Measurements from ENCODE around the gene OPA1. TPM values are rescaled to one million over a fixed set of nuclear protein-coding genes. Genes with fewer than 3 reads are reported as not detected.
A peak's percentile ranks its signal among the peaks of the same experiment; 100 is the strongest.

Gene OPA1
- total RNA-seq, 4 donors from 2014 or later = 45.3 to 78.8 (median 48.7) TPM

- Histone ChIP-seq H3K4me3 (replicated peaks in 1 of 3) (no peak overlapping the region), H3K9me3 (no peaks in the 10 kb centered on the region), H3K27ac (no peak overlapping the region), H3K36me3 (no peaks in the 10 kb centered on the region), H3K4me1 (no peaks in the 10 kb centered on the region), H3K27me3 (no peaks in the 10 kb centered on the region)
- WGBS, 2 donors = 80 to 86% methylated on average over 8 of the region's 8 CpGs
- DNase-seq = no peak
- intact Hi-C loops (cut with DNase I) = no loop called here
- no peak for TF ChIP-seq CTCF (IDR thresholded peaks at IDR 0.05)
- TF ChIP-seq POLR2A (IDR thresholded peaks at IDR 0.05) = no peak
These were observed 118.1 kb downstream of the OPA1 start for GRCh38 chr3:193711166-193711485.

- no peaks in the 10 kb centered on the region for H3K9me3 ChIP-seq
- DNase-seq = no peak
These were observed 118.5 kb downstream of the OPA1 start for GRCh38 chr3:193711523-193711963.

GRCh38 chr3:193711964-193712598 is 119.1 kb downstream of the OPA1 start:
- no peaks in the 10 kb centered on the region for H3K27me3 ChIP-seq
- H3K36me3 ChIP-seq = no peaks in the 10 kb centered on the region
- TF ChIP-seq CTCF (IDR thresholded peaks at IDR 0.05) = no peak
- no peak for TF ChIP-seq POLR2A (IDR thresholded peaks at IDR 0.05)
- no peaks in the 10 kb centered on the region for H3K4me1 ChIP-seq
- no peak overlapping the region for H3K4me3 ChIP-seq (replicated peaks in 1 of 3)
- 69 to 72% methylated on average over 19 of the region's 19 CpGs for WGBS, 2 donors
- H3K9me3 ChIP-seq = no peaks in the 10 kb centered on the region
- H3K27ac ChIP-seq = no peak overlapping the region
- DNase-seq = peak in 1 of 2 donors; percentile 3
- intact Hi-C loops (cut with DNase I) = no loop called here

More at GRCh38 chr3:193711523-193711963, 118.5 kb downstream of the OPA1 start:
- Histone ChIP-seq H3K36me3 (no peaks in the 10 kb centered on the region), H3K27me3 (no peaks in the 10 kb centered on the region), H3K4me3 (replicated peaks in 1 of 3) (no peak overlapping the region), H3K27ac (no peak overlapping the region), H3K4me1 (no peaks in the 10 kb centered on the region)
- 80 to 86% methylated on average over 8 to 9 of the region's 9 CpGs for WGBS, 2 donors
- intact Hi-C loops (cut with DNase I) = no loop called here
- TF ChIP-seq CTCF (IDR thresholded peaks at IDR 0.05) (no peak), POLR2A (IDR thresholded peaks at IDR 0.05) (no peak)

- Histone ChIP-seq H3K9me3 (no peaks in the 10 kb centered on the region), H3K4me3 (replicated peaks in 1 of 3) (no peak overlapping the region), H3K27me3 (no peaks in the 10 kb centered on the region), H3K27ac (no peak overlapping the region), H3K36me3 (no peaks in the 10 kb centered on the region), H3K4me1 (no peaks in the 10 kb centered on the region)
- no peak for DNase-seq
- 97% methylated on average over 5 of the region's 5 CpGs for WGBS, 2 donors
- no peak for TF ChIP-seq CTCF (IDR thresholded peaks at IDR 0.05)
- TF ChIP-seq POLR2A (IDR thresholded peaks at IDR 0.05) = no peak
- intact Hi-C loops (cut with DNase I) = no loop called here
These were observed 119.9 kb downstream of the OPA1 start for GRCh38 chr3:193712938-193713337.

- WGBS, 2 donors = 68 to 71% methylated on average over 4 of the region's 4 CpGs
These were observed 121.6 kb downstream of the OPA1 start for GRCh38 chr3:193714523-193715137.

More at GRCh38 chr3:193714523-193715137, 121.6 kb downstream of the OPA1 start:
- no peak overlapping the region for H3K4me3 ChIP-seq (replicated peaks in 1 of 3)
- no peak for DNase-seq
- H3K4me1 ChIP-seq = no peaks in the 10 kb centered on the region
- TF ChIP-seq CTCF (IDR thresholded peaks at IDR 0.05) (no peak), POLR2A (IDR thresholded peaks at IDR 0.05) (no peak)
- H3K27me3 ChIP-seq = no peaks in the 10 kb centered on the region
- no peaks in the 10 kb centered on the region for H3K9me3 ChIP-seq
- H3K27ac ChIP-seq = no peak overlapping the region
- intact Hi-C loops (cut with DNase I) = no loop called here
- H3K36me3 ChIP-seq = no peaks in the 10 kb centered on the region

Measured in thyroid gland (tissue), 4 donors.